Thymus (tissue), 14 donors: Measurements from ENCODE around the gene XPO4. TPM values are rescaled to one million over a fixed set of nuclear protein-coding genes. Genes with fewer than 3 reads are reported as not detected.
"Not testable (repeated sequence)": the region's sequence is repeated elsewhere in the genome, so short reads cannot be mapped to it uniquely, and the experiment has no call there.

Source experiments
- DNase-seq, 9 donors: peaks; one replicate each; pipeline ENCODE4 v3.0.0-alpha.2; 2013; ENCODE audit warnings: low spot score in 9 of 9, low read depth in 6 of 9, missing footprints in 1 of 9
- H3K27ac ChIP-seq, 2 donors: one replicate each; pipeline ENCODE4 v1.5.1; 2013; ENCODE audit warnings: control low read depth in 1 of 2, low read depth in 1 of 2, low read length in 1 of 2, mild to moderate bottlenecking in 1 of 2, moderate library complexity in 1 of 2
- H3K27me3 ChIP-seq, 2 donors: one replicate each; pipeline ENCODE4 v1.5.1; 2013; ENCODE audit warnings: low read length in 1 of 2; ENCODE audit not compliant: control insufficient read depth in 2 of 2, insufficient read depth in 1 of 2
- H3K36me3 ChIP-seq, 2 donors: one replicate each; pipeline ENCODE4 v1.5.1; 2013; ENCODE audit warnings: low read length in 1 of 2, mild to moderate bottlenecking in 1 of 2, moderate library complexity in 1 of 2; ENCODE audit not compliant: control insufficient read depth in 2 of 2, insufficient read depth in 2 of 2
- H3K4me1 ChIP-seq, 2 donors: one replicate each; pipeline ENCODE4 v1.5.1; 2013; ENCODE audit warnings: low read length in 2 of 2; ENCODE audit not compliant: control insufficient read depth in 2 of 2, insufficient read depth in 2 of 2
- H3K4me3 ChIP-seq, 2 donors: one replicate each; pipeline ENCODE4 v1.5.1; 2013; ENCODE audit warnings: low read length in 2 of 2, control low read depth in 1 of 2, mild to moderate bottlenecking in 1 of 2
- H3K9me3 ChIP-seq, 2 donors: one replicate each; pipeline ENCODE4 v1.5.1; 2013; ENCODE audit warnings: low read length in 1 of 2, mild to moderate bottlenecking in 1 of 2; ENCODE audit not compliant: control insufficient read depth in 2 of 2, insufficient read depth in 1 of 2
- WGBS: extraction: QIAGEN DNeasy Blood & Tissue Kit; methylation state at CpG from one replicate; pipeline ENCODE4 v1.1.7; 2013; 5-methylcytosine and 5-hydroxymethylcytosine counted together
- long read RNA-seq, 10 donors: transcript quantifications; one replicate each; lab custom pipeline, GENCODE V29; 2026
- polyA plus RNA-seq: library from polyadenylated mRNA; stranded (reverse); fragments of 200-250 nt; gene quantifications from one replicate; pipeline ENCODE4 v1.2.3, GENCODE V29; 2013
- total RNA-seq: library from RNA; stranded (reverse); fragments of 120-200 nt; gene quantifications from one replicate; pipeline ENCODE4 v1.2.4, GENCODE V29; 2013
- donor health status: healthy.

Gene XPO4
- total RNA-seq: 13.2 TPM
- 4.9 TPM for polyA plus RNA-seq
- long read RNA-seq, donor 1: 0 reads
- long read RNA-seq, donor 2: 0 reads
- long read RNA-seq, donor 3, full-length matches to known transcripts: 1 of 1 reads
- long read RNA-seq, donor 3, partial matches to known transcripts: 0 of 1 reads
- long read RNA-seq, donor 3, other reads (novel, unspliced or antisense): 0 of 1 reads
- long read RNA-seq, donor 4: 0 reads
- long read RNA-seq, donor 5, full-length matches to known transcripts: 1 of 15 reads
- long read RNA-seq, donor 5, partial matches to known transcripts: 14 of 15 reads
- long read RNA-seq, donor 5, other reads (novel, unspliced or antisense): 0 of 15 reads
- long read RNA-seq, donor 6, full-length matches to known transcripts: 2 of 2 reads
- long read RNA-seq, donor 6, partial matches to known transcripts: 0 of 2 reads
- long read RNA-seq, donor 6, other reads (novel, unspliced or antisense): 0 of 2 reads
- long read RNA-seq, donor 7: 0 reads
- long read RNA-seq, donor 8: 0 reads
- long read RNA-seq, donor 9: 0 reads
- long read RNA-seq, donor 10: 0 reads

- DNase-seq: peak; percentile 54 to 90 (median 76)
- Histone ChIP-seq H3K36me3 (peaks cover 0 to 6% of the 10 kb centered on the region in 2 donors), H3K4me1 (peaks cover 0 to 5% of the 10 kb centered on the region in 2 donors), H3K27me3 (no peaks in the 10 kb centered on the region), H3K4me3 (peak within 1 kb of the TSS; percentile 81 to 98), H3K27ac (peak within 1 kb of the TSS; percentile 87 to 94), H3K9me3 (no peaks in the 10 kb centered on the region)
- WGBS: under 1% methylated on average over 81 of the region's 81 CpGs
Observed at GRCh38 chr13:20902438-20903163, at the start of gene XPO4. Gene XPO4, minus strand, starts transcription at chr13:20902746. Its CDS starts 8 bp downstream, at chr13:20902738.

- not testable (repeated sequence) for H3K9me3 ChIP-seq, H3K4me1 ChIP-seq, H3K4me3 ChIP-seq, H3K36me3 ChIP-seq, H3K27ac ChIP-seq, DNase-seq
- peaks cover 0 to 19% of the 10 kb centered on the region in 2 donors for H3K27me3 ChIP-seq
- 94% methylated on average over 3 of the region's 3 CpGs for WGBS
Observed at GRCh38 chr13:20948001-20948400, 45.5 kb upstream of the XPO4 start.

GRCh38 chr13:20945952-20946383 lies 43.4 kb upstream of the XPO4 start:
- peak in 5 of 9 donors; percentile 7 to 50 (median 21) for DNase-seq
- Histone ChIP-seq H3K4me1 (peaks cover 3 to 5% of the 10 kb centered on the region in 2 donors), H3K4me3 (no peak overlapping the region), H3K27ac (no peak overlapping the region), H3K36me3 (no peaks in the 10 kb centered on the region), H3K9me3 (no peaks in the 10 kb centered on the region), H3K27me3 (peaks cover 0 to 19% of the 10 kb centered on the region in 2 donors)
- WGBS: 3% methylated on average over 29 of the region's 29 CpGs

- H3K9me3 ChIP-seq: no peaks in the 10 kb centered on the region
- whole genome bisulfite sequencing: 88% methylated on average over 22 of the region's 22 CpGs
- peak overlapping the region in 1 of 2 donors; percentile 8 for H3K27ac ChIP-seq
- peaks cover 0 to 19% of the 10 kb centered on the region in 2 donors for H3K27me3 ChIP-seq
- peaks cover 3 to 5% of the 10 kb centered on the region in 2 donors for H3K4me1 ChIP-seq
- H3K4me3 ChIP-seq: no peak overlapping the region
- DNase-seq: no peak
- H3K36me3 ChIP-seq: no peaks in the 10 kb centered on the region
Observed at GRCh38 chr13:20942938-20943559, 40.5 kb upstream of the XPO4 start.

- not testable (repeated sequence) for H3K4me3 ChIP-seq, H3K9me3 ChIP-seq, H3K36me3 ChIP-seq, DNase-seq, H3K27ac ChIP-seq, H3K4me1 ChIP-seq, H3K27me3 ChIP-seq
- 97% methylated on average over 10 of the region's 10 CpGs for WGBS
Observed at GRCh38 chr13:20940511-20940910, 38.0 kb upstream of the XPO4 start.

- peaks cover 0 to 2% of the 10 kb centered on the region in 2 donors for H3K27me3 ChIP-seq
- WGBS: 94% methylated on average over 3 of the region's 3 CpGs
- H3K27ac ChIP-seq: no peak overlapping the region
- H3K4me1 ChIP-seq: no peaks in the 10 kb centered on the region
- DNase-seq: no peak
- no peaks in the 10 kb centered on the region for H3K9me3 ChIP-seq
- H3K36me3 ChIP-seq: no peaks in the 10 kb centered on the region
- H3K4me3 ChIP-seq: no peak overlapping the region
Observed at GRCh38 chr13:20940083-20940482, 37.5 kb upstream of the XPO4 start.

GRCh38 chr13:20939662-20940061 lies 37.1 kb upstream of the XPO4 start:
- H3K27ac ChIP-seq: no peak overlapping the region
- H3K36me3 ChIP-seq: no peaks in the 10 kb centered on the region
- H3K27me3 ChIP-seq: no peaks in the 10 kb centered on the region
- WGBS: 90% methylated on average over 4 of the region's 4 CpGs
- no peak overlapping the region for H3K4me3 ChIP-seq
- H3K4me1 ChIP-seq: no peaks in the 10 kb centered on the region
- no peaks in the 10 kb centered on the region for H3K9me3 ChIP-seq
- DNase-seq: no peak

- DNase-seq: no peak
- WGBS: 98% methylated on average over 6 of the region's 6 CpGs
- no peaks in the 10 kb centered on the region for H3K36me3 ChIP-seq
Observed at GRCh38 chr13:20938302-20938701, 35.8 kb upstream of the XPO4 start.

More at GRCh38 chr13:20938302-20938701, 35.8 kb upstream of the XPO4 start:
- Histone ChIP-seq H3K27me3 (no peaks in the 10 kb centered on the region), H3K4me1 (no peaks in the 10 kb centered on the region), H3K4me3 (no peak overlapping the region), H3K9me3 (no peaks in the 10 kb centered on the region), H3K27ac (no peak overlapping the region)
